Adrenal gland (tissue), 12 donors: ENCODE data around the gene GPRIN2. TPM values are rescaled to one million over a fixed set of nuclear protein-coding genes. Genes with fewer than 3 reads are reported as not detected.

ENCODE experiments used
- DNase-seq, 7 donors: peaks; one replicate each; pipeline ENCODE4 v3.0.0-alpha.2; 2019 to 2020
- H3K27ac ChIP-seq, 5 donors: fragments of 200-600 bp; sonication (generic) in 4 of 5; 1 replicate in 3 of 5; 2 replicates in 2 of 5; pipeline versions ENCODE4 v1.5.1 to v1.8.0; 2016 to 2020; ENCODE audit warnings: mild to moderate bottlenecking in 1 of 5
- H3K27me3 ChIP-seq: fragments of 200-600 bp; 2 replicates; pipeline ENCODE4 v1.8.0; 2021
- H3K36me3 ChIP-seq, 2 donors: fragments of 200-600 bp; replicated peaks in 1 of 2; 1 replicate in 1 of 2; 2 replicates in 1 of 2; pipeline versions ENCODE4 v1.5.1 to v1.8.0; 2018 to 2022
- H3K4me1 ChIP-seq, 2 donors: fragments of 200-600 bp; replicated peaks in 1 of 2; 1 replicate in 1 of 2; 2 replicates in 1 of 2; pipeline versions ENCODE4 v1.5.1 to v1.8.0; 2018 to 2021
- H3K4me3 ChIP-seq, 4 donors: fragments of 200-600 bp; sonication (generic) in 3 of 4; one replicate each; pipeline ENCODE4 v1.5.1; 2016 to 2018
- H3K9me3 ChIP-seq, 3 donors: fragments of 200-600 bp; sonication (generic) in 1 of 3; replicated peaks in 1 of 3; 1 replicate in 2 of 3; 2 replicates in 1 of 3; pipeline versions ENCODE4 v1.5.1 to v1.8.0; 2016 to 2021
- CTCF ChIP-seq, 6 experiments: fragments of 450-650 bp in 4 of 6; fragments of 200-600 bp in 2 of 6; sonication (generic) in 1 of 6; IDR thresholded peaks; 1 replicate in 5 of 6; 2 replicates in 1 of 6; pipeline versions ENCODE4 v1.5.1 to v1.8.0; 2016 to 2021; ENCODE audit warnings: antibody characterized with exemption in 6 of 6, mild to moderate bottlenecking in 2 of 6, moderate library complexity in 1 of 6
- POLR2A ChIP-seq, 2 donors: fragments of 450-650 bp; IDR thresholded peaks; one replicate each; pipeline ENCODE4 v1.6.1; 2017; ENCODE audit warnings: antibody characterized with exemption in 2 of 2, mild to moderate bottlenecking in 2 of 2, moderate library complexity in 1 of 2
- WGBS, 4 donors: extraction: QIAGEN DNeasy Blood & Tissue Kit in 2 of 4; methylation state at CpG; one replicate each; pipeline versions ENCODE4 v1.1.5 to v1.1.7; 2013 to 2017; 5-methylcytosine and 5-hydroxymethylcytosine counted together
- intact Hi-C, 2 donors: fragments of 100-400 bp; cut with DNase I; formaldehyde crosslinking; loops; one replicate each; pipeline versions ENCODE4 v1.14.1 to v1.15.0; 2022 to 2023
- polyA plus RNA-seq, 3 donors: library from polyadenylated mRNA; stranded (reverse); fragments of 200-250 nt in 2 of 3; fragments of 350-450 nt in 1 of 3; fragmentation: Illumina TruSeq in 1 of 3; extraction: RNeasy Lipid Tissue Mini Kit (QIAGEN cat#74804) in 1 of 3; gene quantifications; one replicate each; pipeline ENCODE4 v1.2.3, GENCODE V29; 2013 to 2014
- total RNA-seq, 9 donors: library from RNA; depleted of rRNA in 4 of 9; stranded (reverse); fragments of >200 nt in 4 of 9; fragments of 120-200 nt in 1 of 9; fragmentation: NEBNext Ultra II Directional in 1 of 9; extraction: Animal tissue kit (Norgen Biotek cat#: 25700) in 1 of 9; gene quantifications; one replicate each; pipeline versions ENCODE4 v1.1.0 to v1.2.4, GENCODE V29; 2013 to 2023
- donor health status: healthy with polysubstance abuse.
- donor health status: Bipolar disorder and iron deficiency.
- donor health status: DM: yes; HTN: yes; CAD: no.
- donor health status: DM: no; HTN: no; CAD: no.
- donor health status: DM: no; HTN: no; CAD: no.
- donor health status: DM: yes; HTN: yes; CAD: no.

Gene GPRIN2
- total and polyA plus RNA-seq, 12 donors, result 0.17 to 0.56 (median 0.28) TPM; not detected in 7

DNA sequence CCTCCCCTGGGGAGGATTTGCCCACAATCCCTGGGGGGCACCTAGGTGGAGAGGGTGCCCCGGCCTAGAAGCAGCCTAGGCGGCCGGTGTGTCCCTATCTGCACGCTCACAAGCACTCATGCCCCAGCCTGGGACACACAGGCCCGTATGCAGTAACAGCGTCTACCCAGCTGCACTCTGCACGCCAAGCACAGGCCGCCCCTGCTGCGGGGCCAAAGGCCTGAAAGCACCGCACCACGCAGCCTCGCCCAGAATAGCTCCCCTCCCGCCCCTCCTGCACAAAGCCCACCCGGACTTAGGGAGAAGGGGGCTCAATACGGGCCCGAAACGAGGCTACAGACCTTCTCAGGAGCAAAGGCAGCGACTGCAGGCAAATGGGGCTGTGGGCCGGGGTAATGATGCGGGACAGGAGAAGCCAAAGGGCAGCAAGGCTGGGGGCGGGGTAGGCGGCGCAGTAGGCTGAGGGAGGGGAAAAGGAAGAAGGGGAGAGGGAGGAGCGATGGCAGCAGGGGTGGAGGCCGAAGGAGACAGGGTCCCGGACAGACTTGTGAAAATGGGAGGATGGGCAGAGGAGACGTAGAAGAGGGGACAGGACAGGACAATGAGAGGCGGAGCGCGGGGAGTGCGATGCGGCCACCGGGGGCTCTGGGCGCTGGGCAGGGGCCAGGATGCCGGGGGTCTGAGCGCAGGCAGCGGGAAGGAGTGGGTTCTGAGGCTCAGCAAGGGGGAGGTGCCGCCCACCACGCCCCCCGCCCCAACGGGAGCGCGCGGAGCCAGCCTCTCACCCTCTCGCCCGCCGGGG is 544 bp downstream of the GPRIN2 start:
- Histone ChIP-seq H3K4me3 (peak overlapping the region in 1 of 4 donors; percentile 56), H3K27me3 (peaks cover 66% of the 10 kb centered on the region), H3K27ac (no peak overlapping the region), H3K36me3 (no peaks in the 10 kb centered on the region), H3K4me1 (peaks cover 6 to 11% of the 10 kb centered on the region in 2 donors), H3K9me3 (no peaks in the 10 kb centered on the region)
- intact Hi-C loops, result no loop called here
- WGBS, 4 donors, result 34 to 39% (median 35%) methylated on average over 44 to 47 of the region's 47 CpGs
- peak in 6 of 7 donors; percentile 12 to 48 (median 17) for DNase-seq
- TF ChIP-seq POLR2A (IDR thresholded peaks at IDR 0.05) (no peak), CTCF (IDR thresholded peaks at IDR 0.05) (no peak)

- intact Hi-C loops, result no loop called here
- DNase-seq, result peak in 4 of 7 donors; percentile 3 to 15 (median 11)
- Histone ChIP-seq H3K36me3 (no peaks in the 10 kb centered on the region), H3K27ac (no peak overlapping the region), H3K27me3 (peaks cover 62% of the 10 kb centered on the region), H3K4me3 (no peak overlapping the region), H3K4me1 (peaks cover 6 to 11% of the 10 kb centered on the region in 2 donors), H3K9me3 (no peaks in the 10 kb centered on the region)
- 73 to 88% (median 80%) methylated on average over 4 of the region's 4 CpGs for WGBS, 4 donors
- TF ChIP-seq POLR2A (IDR thresholded peaks at IDR 0.05) (no peak), CTCF (IDR thresholded peaks at IDR 0.05) (no peak)
These were observed 1.1 kb downstream of the GPRIN2 start for GRCh38 chr10:46555366-46555712.

- Histone ChIP-seq H3K4me1 (peaks cover 6 to 11% of the 10 kb centered on the region in 2 donors), H3K36me3 (no peaks in the 10 kb centered on the region), H3K27ac (no peak overlapping the region), H3K4me3 (no peak overlapping the region), H3K9me3 (no peaks in the 10 kb centered on the region), H3K27me3 (peaks cover 60% of the 10 kb centered on the region)
- DNase-seq, result peak in 3 of 7 donors; percentile 5 to 11 (median 6)
- WGBS, 4 donors, result 82 to 89% (median 85%) methylated on average over 7 of the region's 7 CpGs
- TF ChIP-seq CTCF (IDR thresholded peaks at IDR 0.05), result no peak
- no peak for TF ChIP-seq POLR2A (IDR thresholded peaks at IDR 0.05)
- intact Hi-C loops, result no loop called here
These were observed 2.2 kb downstream of the GPRIN2 start for GRCh38 chr10:46554166-46554781.

DNA sequence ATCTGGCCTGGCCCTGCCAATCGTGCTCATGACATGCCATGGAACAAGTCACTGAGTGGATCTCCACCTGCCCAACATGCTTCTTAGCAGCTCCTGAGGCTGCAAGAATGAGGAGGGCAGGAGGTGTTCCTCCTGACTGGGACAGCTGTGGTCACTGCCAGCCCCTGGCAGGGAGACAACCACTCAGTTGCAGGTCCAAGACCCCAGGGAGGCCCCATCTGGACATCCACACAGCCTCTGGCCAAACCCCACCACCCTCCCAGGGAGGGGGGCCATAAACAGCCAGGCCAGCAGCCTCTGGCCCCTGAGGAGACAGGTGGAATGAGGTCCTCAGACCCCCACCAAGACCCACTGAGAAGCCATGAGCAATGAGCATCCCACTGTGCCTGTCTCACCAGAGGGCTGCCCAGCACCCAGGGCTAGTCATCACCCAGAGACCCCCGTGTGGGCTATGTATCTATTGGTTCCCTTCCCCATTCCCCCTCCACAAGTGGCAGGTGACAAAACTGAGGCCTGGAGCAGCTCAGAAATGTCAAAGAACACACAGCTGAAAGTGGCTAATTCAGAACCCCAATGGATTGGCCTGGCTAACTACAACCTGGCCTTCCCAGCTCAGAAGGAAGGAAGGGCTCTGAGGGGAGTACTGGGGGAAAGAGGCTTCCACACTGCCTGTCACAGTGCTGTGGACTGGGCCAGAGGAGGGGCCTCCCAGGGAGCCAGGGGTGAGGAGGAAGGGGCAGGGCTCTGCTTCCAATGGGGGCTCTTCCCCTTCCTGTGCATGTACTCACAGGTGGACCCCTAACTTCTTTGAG is 3.0 kb downstream of the GPRIN2 start:
- intact Hi-C loops, result no loop called here
- Histone ChIP-seq H3K4me3 (no peak overlapping the region), H3K36me3 (no peaks in the 10 kb centered on the region), H3K4me1 (peaks cover 6 to 11% of the 10 kb centered on the region in 2 donors), H3K27me3 (peaks cover 55% of the 10 kb centered on the region), H3K27ac (no peak overlapping the region), H3K9me3 (no peaks in the 10 kb centered on the region)
- 56 to 67% (median 64%) methylated on average over 2 of the region's 2 CpGs for WGBS, 4 donors
- DNase-seq, result peak in 6 of 7 donors; percentile 7 to 47 (median 14)
- TF ChIP-seq CTCF (IDR thresholded peaks at IDR 0.05) (no peak), POLR2A (IDR thresholded peaks at IDR 0.05) (no peak)
